Smooth muscle cell (in vitro differentiated cells): ENCODE measurements around the gene ROR1. TPM values are rescaled to one million over a fixed set of nuclear protein-coding genes. Genes with fewer than 3 reads are reported as not detected.

Experiments used
- DNase-seq: peaks from one replicate; lab custom pipeline; 2025; ENCODE audit not compliant: unreplicated experiment; lab: John Stamatoyannopoulos, UW
- H2AFZ ChIP-seq: fragments of 200-600 bp; sonication (generic); 2 replicates; pipeline ENCODE4 v1.6.0; 2016; ENCODE audit warnings: antibody characterized with exemption, low read depth, mild to moderate bottlenecking
- H3F3A ChIP-seq: fragments of 200-600 bp; sonication (generic); 2 replicates; pipeline ENCODE4 v1.6.0; 2017; ENCODE audit warnings: antibody characterized with exemption, low read depth
- H3K27ac ChIP-seq: fragments of 200-600 bp; sonication (generic); 2 replicates; pipeline ENCODE4 v1.5.1; 2016; ENCODE audit warnings: low read depth, mild to moderate bottlenecking
- H3K27me3 ChIP-seq: fragments of 200-600 bp; sonication (generic); 2 replicates; pipeline ENCODE4 v1.6.1; 2016; ENCODE audit warnings: low read depth, mild to moderate bottlenecking
- H3K36me3 ChIP-seq: fragments of 200-600 bp; sonication (generic); 2 replicates; pipeline ENCODE4 v1.5.1; 2016; ENCODE audit warnings: low read depth
- H3K4me1 ChIP-seq: fragments of 200-600 bp; sonication (generic); 2 replicates; pipeline ENCODE4 v1.5.1; 2016; ENCODE audit warnings: low read depth
- H3K4me2 ChIP-seq: fragments of 200-600 bp; sonication (generic); 2 replicates; pipeline ENCODE4 v1.6.0; 2016; ENCODE audit warnings: mild to moderate bottlenecking
- H3K4me3 ChIP-seq: fragments of 200-600 bp; sonication (generic); 2 replicates; pipeline ENCODE4 v1.5.1; 2016; ENCODE audit warnings: mild to moderate bottlenecking
- H3K79me2 ChIP-seq: fragments of 200-600 bp; sonication (generic); 2 replicates; pipeline ENCODE4 v1.6.0; 2016; ENCODE audit warnings: low read depth, mild to moderate bottlenecking
- H3K9ac ChIP-seq: fragments of 200-600 bp; sonication (generic); 2 replicates; pipeline ENCODE4 v1.6.0; 2016; ENCODE audit warnings: low read depth
- H3K9me3 ChIP-seq: fragments of 200-600 bp; sonication (generic); replicated peaks from 2 replicates; pipeline ENCODE4 v1.5.1; 2016; ENCODE audit warnings: low read depth
- H4K20me1 ChIP-seq: fragments of 200-600 bp; sonication (generic); 2 replicates; pipeline ENCODE4 v1.6.0; 2016; ENCODE audit warnings: low read depth
- CTCF ChIP-seq: fragments of 200-600 bp; sonication (generic); IDR thresholded peaks from 2 replicates; pipeline ENCODE4 v1.5.1; 2017; ENCODE audit warnings: borderline replicate concordance, mild to moderate bottlenecking, antibody characterized with exemption; ENCODE audit not compliant: insufficient read depth, poor library complexity, severe bottlenecking
- WGBS: methylation state at CpG from one replicate; pipeline ENCODE4 v1.1.7; 2016; ENCODE audit warnings: low lambda C conversion rate; 5-methylcytosine and 5-hydroxymethylcytosine counted together
- polyA plus RNA-seq: library from polyadenylated mRNA; unstranded; fragments of >200 nt; fragmentation: Nextera tagmentation; extraction: Ambion mirVana; gene quantifications from 2 replicates; pipeline ENCODE4 v1.2.1, GENCODE V29; 2016
- total RNA-seq: library from RNA; depleted of rRNA; stranded (reverse); fragments of >200 nt; gene quantifications from 2 replicates; pipeline ENCODE4 v1.2.3, GENCODE V29; 2014

ROR1 gene
- total and polyA plus RNA-seq, 2 experiments from 2014 or later: 3.3 to 7.2 TPM

- Histone ChIP-seq H3K36me3 (no peaks in the 10 kb centered on the region), H3K27ac (no peak overlapping the region), H3K9ac (no peak overlapping the region), H2AFZ (peak overlapping the region; percentile 6), H4K20me1 (no peaks in the 10 kb centered on the region), H3F3A (no peaks in the 10 kb centered on the region), H3K4me3 (no peak overlapping the region), H3K9me3 (no peaks in the 10 kb centered on the region), H3K79me2 (no peaks in the 10 kb centered on the region), H3K4me2 (no peak overlapping the region), H3K4me1 (peaks cover 3% of the 10 kb centered on the region), H3K27me3 (no peaks in the 10 kb centered on the region)
- no peak for TF ChIP-seq CTCF
- no peak for DNase-seq
- WGBS: 50% methylated on average over 7 of the region's 7 CpGs
These were observed 154.6 kb downstream of the ROR1 start for GRCh38 chr1:63928186-63929105.

- no peak overlapping the region for H3K27ac ChIP-seq
- no peaks in the 10 kb centered on the region for H3K27me3 ChIP-seq
- peak overlapping the region; percentile 6 for H2AFZ ChIP-seq
- no peak for TF ChIP-seq CTCF
- H3K4me3 ChIP-seq: no peak overlapping the region
- no peak overlapping the region for H3K9ac ChIP-seq
- no peak overlapping the region for H3K4me2 ChIP-seq
- no peaks in the 10 kb centered on the region for H3F3A ChIP-seq
- peaks cover 3% of the 10 kb centered on the region for H3K4me1 ChIP-seq
- no peak for DNase-seq
- no peaks in the 10 kb centered on the region for H3K36me3 ChIP-seq
- WGBS: 70% methylated on average over 3 of the region's 3 CpGs
- H3K79me2 ChIP-seq: no peaks in the 10 kb centered on the region
- no peaks in the 10 kb centered on the region for H4K20me1 ChIP-seq
- H3K9me3 ChIP-seq: no peaks in the 10 kb centered on the region
These were observed 155.3 kb downstream of the ROR1 start for GRCh38 chr1:63929106-63929478.

- Histone ChIP-seq H3K9ac (no peak overlapping the region), H3K9me3 (no peaks in the 10 kb centered on the region), H3F3A (no peaks in the 10 kb centered on the region), H3K27ac (no peak overlapping the region), H3K4me1 (peaks cover 3% of the 10 kb centered on the region), H3K4me3 (no peak overlapping the region), H4K20me1 (no peaks in the 10 kb centered on the region), H2AFZ (no peak overlapping the region), H3K27me3 (no peaks in the 10 kb centered on the region), H3K36me3 (no peaks in the 10 kb centered on the region), H3K79me2 (no peaks in the 10 kb centered on the region), H3K4me2 (no peak overlapping the region)
- no peak for DNase-seq
- TF ChIP-seq CTCF: no peak
- 56% methylated on average over 2 of the region's 2 CpGs for WGBS
These were observed 157.7 kb downstream of the ROR1 start for GRCh38 chr1:63931468-63931867.

GRCh38 chr1:63934697-63935096 is 160.9 kb downstream of the ROR1 start:
- Histone ChIP-seq H3K9ac (no peak overlapping the region), H3K4me3 (no peak overlapping the region), H3K9me3 (no peaks in the 10 kb centered on the region), H3K79me2 (no peaks in the 10 kb centered on the region), H3F3A (no peaks in the 10 kb centered on the region), H4K20me1 (no peaks in the 10 kb centered on the region), H3K4me1 (no peaks in the 10 kb centered on the region), H2AFZ (no peak overlapping the region), H3K27ac (no peak overlapping the region), H3K36me3 (no peaks in the 10 kb centered on the region), H3K27me3 (no peaks in the 10 kb centered on the region), H3K4me2 (no peak overlapping the region)
- no peak for DNase-seq
- no peak for TF ChIP-seq CTCF
- WGBS: 89% methylated on average over 1 of the region's 1 CpG
